Left lobe of liver (tissue), 2 donors: ENCODE results near the gene AHDC1. TPM values are rescaled to one million over a fixed set of nuclear protein-coding genes. Genes with fewer than 3 reads are reported as not detected.

Experiments
- ATAC-seq: fragments of 200-7000 bp; cut with Tn5 transposase; one replicate; pipeline ENCODE4 v1.9.1; 2020; ENCODE audit warnings: mild to moderate bottlenecking, moderate library complexity
- DNase-seq: peaks from one replicate; pipeline ENCODE4 v3.0.0-alpha.2; 2020; ENCODE audit warnings: low spot score
- total RNA-seq: library from RNA; stranded (reverse); gene quantifications from one replicate; pipeline ENCODE4 v1.2.1, GENCODE V29; 2021
- donor health status: DM: no; HTN: no; CAD: no; lungs with moderate emphysema.
- donor health status: DM: no; HTN: yes; CAD: no.

Gene AHDC1
- total RNA-seq, 1 donor from 2014 or later, result 20.0 TPM

GRCh38 chr1:27600498-27601175 lies 3.3 kb downstream of the AHDC1 start:
- DNase-seq (no peak), ATAC-seq (no peak)

- ATAC-seq, result no peak
- DNase-seq, result peak; percentile 42
Measured at GRCh38 chr1:27599605-27600497, 4.1 kb downstream of the AHDC1 start.

- DNase-seq (peak; percentile 42), ATAC-seq (no peak)
Measured at GRCh38 chr1:27598902-27599528, 4.9 kb downstream of the AHDC1 start.

- ATAC-seq (no peak), DNase-seq (no peak)
Measured at GRCh38 chr1:27598295-27598687, 5.7 kb downstream of the AHDC1 start.

- no peak for DNase-seq
- ATAC-seq, result no peak
Measured at GRCh38 chr1:27597516-27598294, 6.2 kb downstream of the AHDC1 start.

GRCh38 chr1:27596986-27597385 lies 7.0 kb downstream of the AHDC1 start:
- DNase-seq (no peak), ATAC-seq (no peak)

- DNase-seq (no peak), ATAC-seq (no peak)
Measured at GRCh38 chr1:27596261-27596660, 7.7 kb downstream of the AHDC1 start.

- DNase-seq (no peak), ATAC-seq (no peak)
Measured at GRCh38 chr1:27595597-27595996, 8.3 kb downstream of the AHDC1 start.

GRCh38 chr1:27594564-27595510 lies 9.1 kb downstream of the AHDC1 start:
- ATAC-seq (no peak), DNase-seq (no peak)

GRCh38 chr1:27593678-27594563 lies 10.0 kb downstream of the AHDC1 start:
- ATAC-seq (no peak), DNase-seq (no peak)

- ATAC-seq (no peak), DNase-seq (no peak)
Measured at GRCh38 chr1:27592931-27593677, 10.8 kb downstream of the AHDC1 start.

- ATAC-seq (no peak), DNase-seq (no peak)
Measured at GRCh38 chr1:27592232-27592930, 11.6 kb downstream of the AHDC1 start.

GRCh38 chr1:27591622-27592021 lies 12.3 kb downstream of the AHDC1 start:
- no peak for ATAC-seq

GRCh38 chr1:27590917-27591508 lies 12.9 kb downstream of the AHDC1 start:
- no peak for DNase-seq
- ATAC-seq, result no peak

More at GRCh38 chr1:27591622-27592021, 12.3 kb downstream of the AHDC1 start:
- DNase-seq, result no peak

GRCh38 chr1:27589841-27590426 lies 14.0 kb downstream of the AHDC1 start:
- ATAC-seq, result peak; percentile 36
- no peak for DNase-seq

GRCh38 chr1:27589441-27589840 lies 14.5 kb downstream of the AHDC1 start:
- ATAC-seq, result no peak

More at GRCh38 chr1:27589441-27589840, 14.5 kb downstream of the AHDC1 start:
- no peak for DNase-seq
